Measurements from ENCODE around the gene MBD2.

GRCh38 chr18:54223568-54224241, 764 bp downstream of the MBD2 start:
- 0 out of 2 replicates have a peak, but pooled peaks have one; percentile 6 for TF ChIP-seq CTCF (conservative IDR thresholded peaks at IDR 0.05)
- no peak for TF ChIP-seq ZFX (IDR thresholded peaks at IDR 0.05)
